WERI-Rb-1 (cell line): ENCODE measurements around the gene SNX22.

ENCODE experiments used
- DNase-seq: peaks from one replicate; pipeline ENCODE4 v3.0.0-alpha.2; 2020
- H3K27ac ChIP-seq: fragments of 250-450 bp; sonication (Bioruptor Pico); 2 replicates; pipeline ENCODE4 v1.5.1; 2020; ENCODE audit warnings: mild to moderate bottlenecking, moderate library complexity
- H3K27me3 ChIP-seq: fragments of 250-450 bp; sonication (Bioruptor Pico); 2 replicates; pipeline ENCODE4 v1.5.1; 2021; ENCODE audit warnings: mild to moderate bottlenecking, low read depth, moderate library complexity; ENCODE audit not compliant: insufficient read depth, severe bottlenecking
- H3K36me3 ChIP-seq: fragments of 250-450 bp; sonication (Bioruptor Pico); 2 replicates; pipeline ENCODE4 v1.5.1; 2020; ENCODE audit warnings: mild to moderate bottlenecking, moderate library complexity
- H3K4me3 ChIP-seq: 2 replicates; pipeline ENCODE4 v1.5.1; 2011; ENCODE audit warnings: low read depth, mild to moderate bottlenecking, control low read depth, low read length
- H3K9me3 ChIP-seq: fragments of 250-450 bp; sonication (Bioruptor Pico); 2 replicates; pipeline ENCODE4 v1.5.1; 2021; ENCODE audit warnings: mild to moderate bottlenecking, moderate library complexity; ENCODE audit not compliant: severe bottlenecking
- CTCF ChIP-seq: IDR thresholded peaks from 2 replicates; pipeline ENCODE4 v1.5.1; 2011; ENCODE audit warnings: low read depth, mild to moderate bottlenecking, control low read depth, inconsistent platforms, low read length

SNX22 gene

GRCh38 chr15:64149893-64150578 lies 1.5 kb upstream of the SNX22 start:
- no peaks in the 10 kb centered on the region for H3K9me3 ChIP-seq

GRCh38 chr15:64152507-64153387 lies 1.2 kb downstream of the SNX22 start:
- Histone ChIP-seq H3K9me3 (no peaks in the 10 kb centered on the region), H3K27me3 (peaks cover 2% of the 10 kb centered on the region), H3K27ac (no peak overlapping the region), H3K36me3 (peaks cover 38% of the 10 kb centered on the region), H3K4me3 (peak overlapping the region; percentile 84)
- no peak for DNase-seq
- no peak for TF ChIP-seq CTCF

More at GRCh38 chr15:64149893-64150578, 1.5 kb upstream of the SNX22 start:
- no peak for DNase-seq
- Histone ChIP-seq H3K4me3 (no peak overlapping the region), H3K27ac (no peak overlapping the region), H3K27me3 (peaks cover 2% of the 10 kb centered on the region), H3K36me3 (peaks cover 12% of the 10 kb centered on the region)
- no peak for TF ChIP-seq CTCF

GRCh38 chr15:64153480-64154367 lies 2.2 kb downstream of the SNX22 start:
- H3K4me3 ChIP-seq: no peak overlapping the region
- no peaks in the 10 kb centered on the region for H3K9me3 ChIP-seq
- H3K36me3 ChIP-seq: peaks cover 48% of the 10 kb centered on the region
- DNase-seq: peak; percentile 92
- H3K27ac ChIP-seq: peak overlapping the region; percentile 32
- TF ChIP-seq CTCF: peak; percentile 99
- peaks cover 2% of the 10 kb centered on the region for H3K27me3 ChIP-seq

GRCh38 chr15:64155802-64156651 lies 4.5 kb downstream of the SNX22 start:
- Histone ChIP-seq H3K27ac (no peak overlapping the region), H3K4me3 (no peak overlapping the region), H3K27me3 (peaks cover 2% of the 10 kb centered on the region), H3K9me3 (no peaks in the 10 kb centered on the region), H3K36me3 (peaks cover 71% of the 10 kb centered on the region)
- TF ChIP-seq CTCF: no peak
- DNase-seq: no peak
